GDM1 (cell line): ENCODE data around the gene TPRG1.

ENCODE experiments used
- DNase-seq: peaks from one replicate; lab custom pipeline; 2025; lab: John Stamatoyannopoulos, UW

Gene TPRG1

GRCh38 chr3:189232790-189233189 lies 61.0 kb downstream of the TPRG1 start:
- no peak for DNase-seq

GRCh38 chr3:189233225-189233858 lies 61.6 kb downstream of the TPRG1 start:
- no peak for DNase-seq

- no peak for DNase-seq
Observed at GRCh38 chr3:189235214-189235613, 63.4 kb downstream of the TPRG1 start.

DNA sequence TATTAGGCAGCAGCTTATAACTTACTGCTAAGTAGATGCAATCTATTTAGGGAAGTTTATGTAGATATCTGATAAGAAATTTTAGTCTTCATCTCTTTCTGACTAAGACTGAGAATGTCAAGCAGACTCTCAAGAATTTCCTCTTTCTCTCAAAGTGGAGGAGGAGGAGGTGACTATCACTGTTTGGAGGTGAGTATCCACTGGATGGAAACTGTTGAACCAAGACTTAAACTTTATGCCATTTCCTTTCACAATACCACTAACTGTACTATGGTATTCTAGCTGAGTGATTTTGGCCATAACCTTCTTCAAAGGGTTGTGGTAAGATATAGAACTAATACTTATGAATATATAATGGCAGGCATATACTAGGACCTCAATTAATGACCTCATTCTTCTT lies 64.6 kb downstream of the TPRG1 start:
- no peak for DNase-seq

GRCh38 chr3:189237526-189237925 lies 65.8 kb downstream of the TPRG1 start:
- DNase-seq, result no peak

DNA sequence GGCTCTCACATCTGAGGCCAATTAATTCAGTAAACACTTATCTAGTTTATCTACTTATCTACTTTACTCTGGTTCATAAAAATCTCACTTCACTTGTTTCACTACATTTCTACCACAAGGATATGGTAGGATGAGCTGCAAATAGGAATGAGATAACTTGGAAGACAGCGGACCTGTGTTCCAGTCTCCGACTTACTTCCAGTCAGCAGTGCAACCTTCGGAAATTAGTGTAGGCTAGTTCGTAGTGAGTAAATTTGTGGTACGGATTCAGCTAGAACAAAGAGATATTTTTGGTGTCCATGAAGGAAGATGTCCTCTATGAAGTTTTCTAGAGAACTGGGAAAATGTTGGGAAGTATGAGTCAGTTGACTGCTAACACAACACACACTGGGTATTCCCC lies 66.3 kb downstream of the TPRG1 start:
- DNase-seq, result no peak

- no peak for DNase-seq
Observed at GRCh38 chr3:189239616-189240015, 67.8 kb downstream of the TPRG1 start.

- DNase-seq, result no peak
Observed at GRCh38 chr3:189249987-189250386, 78.2 kb downstream of the TPRG1 start.

- DNase-seq, result no peak
Observed at GRCh38 chr3:189258261-189258660, 86.5 kb downstream of the TPRG1 start.

DNA sequence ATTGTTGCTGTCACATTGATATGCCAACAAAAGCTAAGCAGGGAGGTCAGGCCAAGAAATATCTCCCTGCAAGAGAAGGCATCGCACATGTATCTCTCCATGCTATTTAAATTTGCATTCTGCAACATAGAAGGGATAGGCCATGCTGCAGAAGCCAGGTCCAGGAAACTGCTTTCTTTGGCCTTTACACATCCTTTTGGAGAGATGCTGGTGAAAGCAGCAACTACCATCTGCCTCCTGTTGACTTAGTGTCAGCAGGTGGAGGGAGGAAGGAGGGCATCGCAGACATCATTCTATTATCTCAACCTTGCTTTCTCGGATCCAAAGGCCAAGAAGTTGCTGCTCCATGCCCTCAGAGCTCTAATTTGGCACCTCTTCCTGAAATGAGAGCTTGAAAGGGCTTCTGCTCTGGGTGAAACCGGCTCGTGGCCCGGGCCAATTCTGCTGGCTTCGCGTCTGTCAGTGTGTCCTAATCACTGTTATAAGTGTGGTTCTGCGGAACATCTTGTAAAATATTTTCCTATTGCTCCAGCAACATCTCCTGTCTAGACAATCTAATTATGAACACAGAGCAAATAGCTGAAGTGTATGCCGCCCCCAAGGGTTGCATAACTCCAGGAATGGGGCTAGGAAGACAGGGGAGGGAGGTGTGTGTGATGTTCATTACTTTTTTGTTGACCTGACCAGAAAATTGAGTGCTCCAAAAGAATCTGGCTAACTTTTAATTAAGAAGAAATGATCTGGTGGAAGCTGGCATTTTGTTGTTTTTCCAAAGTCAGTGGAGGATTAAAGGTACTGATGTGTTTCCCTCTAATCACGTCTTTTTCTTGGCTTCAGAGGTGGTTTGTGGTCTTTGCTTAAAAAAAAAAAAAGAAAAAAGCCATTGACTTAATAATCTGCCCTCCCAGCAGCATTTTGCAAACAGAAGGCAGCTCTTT lies 89.1 kb downstream of the TPRG1 start:
- DNase-seq, result no peak

DNA sequence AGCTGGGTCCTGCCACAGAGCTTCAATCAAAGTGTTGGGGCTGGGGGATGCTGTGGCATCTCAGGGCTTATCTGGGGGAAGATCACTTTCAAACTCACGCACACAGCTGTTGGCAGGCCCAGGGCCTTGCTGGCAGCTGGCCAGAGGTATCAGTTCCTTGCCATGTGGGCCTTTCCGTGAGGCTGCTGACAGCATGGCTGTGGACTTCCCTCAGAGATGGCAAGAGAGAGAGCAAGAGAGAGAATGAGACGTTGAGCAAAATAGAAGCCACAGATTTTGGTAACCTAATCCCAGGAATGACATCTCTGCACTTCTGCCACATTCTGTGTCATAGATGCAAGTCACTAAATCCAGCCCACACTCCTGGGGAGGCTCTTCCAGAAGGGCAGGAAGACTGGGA lies 91.0 kb downstream of the TPRG1 start:
- DNase-seq, result no peak

GRCh38 chr3:189267981-189268613 lies 96.3 kb downstream of the TPRG1 start:
- DNase-seq, result no peak

GRCh38 chr3:189269365-189269764 lies 97.6 kb downstream of the TPRG1 start:
- DNase-seq, result no peak

- no peak for DNase-seq
Observed at GRCh38 chr3:189270248-189270832, 98.6 kb downstream of the TPRG1 start.

GRCh38 chr3:189272500-189273119 lies 100.8 kb downstream of the TPRG1 start:
- DNase-seq, result no peak

DNA sequence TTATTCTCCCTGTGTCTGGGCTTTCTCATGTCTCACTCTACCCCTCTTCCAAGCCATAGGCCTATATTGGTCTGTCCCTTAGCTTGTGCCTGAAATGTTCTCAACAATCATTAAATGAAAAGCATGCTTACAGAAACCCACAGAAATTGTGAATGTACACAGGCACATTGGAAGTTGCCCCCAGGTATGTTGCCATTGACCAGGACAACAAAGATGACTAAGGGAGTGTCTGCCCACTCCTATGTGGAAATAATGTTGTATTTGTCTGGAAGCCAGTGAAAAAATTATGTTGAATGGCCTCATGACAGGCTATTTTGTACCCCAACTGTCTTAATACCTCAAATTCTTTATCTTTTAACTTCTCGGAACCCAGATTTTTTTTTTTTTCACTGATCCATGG lies 102.0 kb downstream of the TPRG1 start:
- DNase-seq, result no peak

GRCh38 chr3:189275182-189275581 lies 103.4 kb downstream of the TPRG1 start:
- no peak for DNase-seq

GRCh38 chr3:189275852-189276251 lies 104.1 kb downstream of the TPRG1 start:
- no peak for DNase-seq

DNA sequence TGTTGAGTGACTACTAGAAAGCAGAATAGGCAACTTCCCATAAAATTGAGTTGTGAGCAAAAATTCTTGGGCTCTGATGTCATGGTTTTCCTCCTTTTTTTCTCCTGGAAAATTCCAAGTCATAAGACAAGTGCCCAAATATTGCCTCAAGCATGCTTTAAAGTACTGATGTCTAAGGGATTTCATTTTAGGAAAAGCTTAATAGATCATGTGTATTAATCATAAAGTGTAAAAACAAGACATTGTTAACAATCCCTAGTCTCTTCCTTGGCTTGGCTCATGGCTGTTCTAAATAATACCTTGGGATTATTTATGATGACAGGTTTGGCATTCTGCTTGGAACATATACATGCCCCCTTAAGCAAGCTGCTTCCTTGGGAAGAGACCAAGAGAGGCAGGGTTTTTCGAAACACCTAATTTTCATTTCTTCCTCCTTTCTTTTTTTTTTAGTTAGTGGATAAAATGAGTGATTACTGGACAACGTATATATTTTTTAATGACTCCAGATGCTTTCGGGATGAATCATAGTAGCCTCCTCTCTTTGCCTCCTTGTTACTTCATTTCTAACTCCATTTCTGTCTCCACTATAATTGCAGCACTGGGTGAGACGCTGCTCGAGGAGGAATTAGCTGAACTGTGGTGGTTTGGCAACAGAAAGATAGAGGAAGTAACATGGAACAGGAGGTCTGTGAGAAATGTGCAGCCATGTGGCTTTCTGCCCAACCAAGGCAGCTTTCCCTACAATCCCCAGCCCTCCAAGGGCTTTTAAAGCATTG lies 104.9 kb downstream of the TPRG1 start:
- no peak for DNase-seq

- DNase-seq, result no peak
Observed at GRCh38 chr3:189277711-189278110, 105.9 kb downstream of the TPRG1 start.

DNA sequence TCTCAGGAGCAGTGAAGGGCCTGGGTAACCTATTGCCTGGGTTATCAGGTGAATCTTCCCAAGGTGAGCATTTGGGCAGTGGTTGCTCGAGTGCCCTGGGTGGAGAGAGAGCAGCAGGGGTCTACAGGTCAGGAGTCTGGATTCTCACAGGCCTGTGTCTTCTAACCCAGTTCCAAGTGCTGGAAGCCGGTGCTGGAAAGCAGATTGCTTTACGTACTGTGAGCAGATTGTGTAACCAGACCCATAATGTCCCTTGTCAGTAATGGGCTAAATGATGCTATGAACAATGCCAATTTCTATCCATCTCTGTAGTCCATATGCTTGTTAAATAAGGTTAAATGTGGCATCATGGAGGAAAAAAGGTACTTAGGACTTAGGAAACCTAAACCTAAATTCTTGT lies 106.5 kb downstream of the TPRG1 start:
- DNase-seq, result no peak
